Endothelial cell of umbilical vein (primary cell): Measurements from ENCODE around the gene PLXNA1.

ENCODE experiments used
- EZH2 ChIP-seq: IDR thresholded peaks from 2 replicates; pipeline ENCODE4 v1.6.1; 2012; ENCODE audit warnings: borderline replicate concordance, low read depth, mild to moderate bottlenecking, moderate library complexity, low read length, inconsistent platforms; ENCODE audit not compliant: severe bottlenecking
- POLR2A ChIP-seq: IDR thresholded peaks from 2 replicates; pipeline ENCODE4 v1.6.1; 2012; ENCODE audit warnings: low read depth, mild to moderate bottlenecking, control low read depth, low read length
- TF ChIP-seq, protein P1 (sequence below), 2 donors: IDR thresholded peaks; 1 replicate in 1 of 2; 2 replicates in 1 of 2; pipeline ENCODE4 v1.5.1; 2011; ENCODE audit warnings: low read length in 2 of 2, mild to moderate bottlenecking in 2 of 2, moderate library complexity in 2 of 2, control low read depth in 1 of 2, inconsistent platforms in 1 of 2, low read depth in 1 of 2; ENCODE audit not compliant: insufficient read depth in 1 of 2; ENCODE audit errors: extremely low read depth in 1 of 2

DNA sequence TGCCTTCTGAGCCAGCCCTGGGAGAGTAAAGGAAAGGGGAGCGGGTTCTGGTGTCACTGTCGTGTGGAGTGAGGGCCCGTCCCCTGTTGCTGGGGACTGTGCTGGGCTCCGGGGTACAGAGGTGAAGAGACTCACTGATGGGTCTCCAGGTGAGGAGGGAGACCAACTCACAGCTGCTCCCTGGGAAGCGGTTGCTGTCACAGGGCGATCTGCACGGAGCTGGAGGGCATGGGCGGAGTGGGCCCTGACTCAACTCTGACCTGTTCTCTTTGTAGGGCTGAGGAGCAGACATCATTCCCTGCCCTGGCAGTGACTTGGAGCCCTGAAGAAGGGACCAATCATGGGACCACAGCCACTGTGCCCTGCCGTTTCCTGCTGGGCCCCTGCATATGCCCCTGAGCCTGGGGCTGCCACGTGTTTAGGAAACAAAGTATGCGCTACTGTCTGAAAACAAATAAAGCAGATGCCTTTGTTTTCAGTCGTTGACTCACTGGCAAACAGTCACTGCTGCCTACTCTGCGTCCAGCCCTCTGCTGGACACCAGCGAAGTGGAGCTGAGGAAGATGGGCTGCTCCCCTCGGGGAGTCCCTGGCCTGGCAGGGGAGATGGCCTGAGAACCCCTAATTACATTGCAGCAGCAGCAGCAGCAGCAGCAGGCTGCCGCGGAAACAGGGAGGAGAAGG is 22.9 kb upstream of the PLXNA1 start:
- TF ChIP-seq, protein P1, sequence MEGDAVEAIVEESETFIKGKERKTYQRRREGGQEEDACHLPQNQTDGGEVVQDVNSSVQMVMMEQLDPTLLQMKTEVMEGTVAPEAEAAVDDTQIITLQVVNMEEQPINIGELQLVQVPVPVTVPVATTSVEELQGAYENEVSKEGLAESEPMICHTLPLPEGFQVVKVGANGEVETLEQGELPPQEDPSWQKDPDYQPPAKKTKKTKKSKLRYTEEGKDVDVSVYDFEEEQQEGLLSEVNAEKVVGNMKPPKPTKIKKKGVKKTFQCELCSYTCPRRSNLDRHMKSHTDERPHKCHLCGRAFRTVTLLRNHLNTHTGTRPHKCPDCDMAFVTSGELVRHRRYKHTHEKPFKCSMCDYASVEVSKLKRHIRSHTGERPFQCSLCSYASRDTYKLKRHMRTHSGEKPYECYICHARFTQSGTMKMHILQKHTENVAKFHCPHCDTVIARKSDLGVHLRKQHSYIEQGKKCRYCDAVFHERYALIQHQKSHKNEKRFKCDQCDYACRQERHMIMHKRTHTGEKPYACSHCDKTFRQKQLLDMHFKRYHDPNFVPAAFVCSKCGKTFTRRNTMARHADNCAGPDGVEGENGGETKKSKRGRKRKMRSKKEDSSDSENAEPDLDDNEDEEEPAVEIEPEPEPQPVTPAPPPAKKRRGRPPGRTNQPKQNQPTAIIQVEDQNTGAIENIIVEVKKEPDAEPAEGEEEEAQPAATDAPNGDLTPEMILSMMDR (IDR thresholded peaks at IDR 0.05; ENCODE audit: extremely low read depth in 1 of 2, insufficient read depth in 1 of 2, low read depth in 1 of 2, low read length in 2 of 2), result peak; percentile 47 to 50
- TF ChIP-seq POLR2A, result no peak
- no peak for TF ChIP-seq EZH2
